ENCODE measurements around the gene B4GALT6.

B4GALT6 gene

GRCh38 chr18:31649449-31649848 lies 34.9 kb downstream of the B4GALT6 start:
- H3K9me3 ChIP-seq (ENCODE audit: control insufficient read depth, insufficient read depth, low read length) = no peaks in the 10 kb centered on the region
- H3K27ac ChIP-seq (ENCODE audit: low read depth, low read length) = no peak overlapping the region
- no peaks in the 10 kb centered on the region for H3K27me3 ChIP-seq (ENCODE audit: control insufficient read depth, low read length)
- H3K79me2 ChIP-seq (ENCODE audit: control insufficient read depth, low read length) = no peaks in the 10 kb centered on the region
- H3K4me2 ChIP-seq (ENCODE audit: low read length) = no peak overlapping the region
- no peak overlapping the region for H3K4me3 ChIP-seq (ENCODE audit: low read length)
- no peaks in the 10 kb centered on the region for H3K36me3 ChIP-seq (ENCODE audit: control insufficient read depth, low read length)
- no peaks in the 10 kb centered on the region for H4K20me1 ChIP-seq (ENCODE audit: control insufficient read depth, insufficient read depth, low read depth, low read length)
- TF ChIP-seq CTCF (IDR thresholded peaks at IDR 0.05; ENCODE audit: low read depth, low read length, poor library complexity, severe bottlenecking) (no peak), EZH2phosphoT487 (IDR thresholded peaks at IDR 0.05; ENCODE audit: borderline replicate concordance, low read length) (no peak)
- H3K9me2 ChIP-seq (replicated peaks; ENCODE audit: control insufficient read depth, low read length) = no peaks in the 10 kb centered on the region
- no peaks in the 10 kb centered on the region for H3F3A ChIP-seq (ENCODE audit: control insufficient read depth, insufficient read depth)
- peaks cover 12% of the 10 kb centered on the region for H3K4me1 ChIP-seq (ENCODE audit: control insufficient read depth, low read length)

GRCh38 chr18:31648966-31649429 lies 35.4 kb downstream of the B4GALT6 start:
- Histone ChIP-seq H3K4me1 (ENCODE audit: control insufficient read depth, low read length) (peaks cover 12% of the 10 kb centered on the region), H3K4me3 (ENCODE audit: low read length) (no peak overlapping the region), H3K9me2 (replicated peaks; ENCODE audit: control insufficient read depth, low read length) (no peaks in the 10 kb centered on the region), H3K79me2 (ENCODE audit: control insufficient read depth, low read length) (no peaks in the 10 kb centered on the region), H3K9me3 (ENCODE audit: control insufficient read depth, insufficient read depth, low read length) (no peaks in the 10 kb centered on the region), H3K27me3 (ENCODE audit: control insufficient read depth, low read length) (no peaks in the 10 kb centered on the region), H4K20me1 (ENCODE audit: control insufficient read depth, insufficient read depth, low read depth, low read length) (no peaks in the 10 kb centered on the region), H3K4me2 (ENCODE audit: low read length) (no peak overlapping the region), H3K27ac (ENCODE audit: low read depth, low read length) (no peak overlapping the region), H3F3A (ENCODE audit: control insufficient read depth, insufficient read depth) (no peaks in the 10 kb centered on the region), H3K36me3 (ENCODE audit: control insufficient read depth, low read length) (no peaks in the 10 kb centered on the region)
- TF ChIP-seq EZH2phosphoT487 (IDR thresholded peaks at IDR 0.05; ENCODE audit: borderline replicate concordance, low read length) = no peak
- no peak for TF ChIP-seq CTCF (IDR thresholded peaks at IDR 0.05; ENCODE audit: low read depth, low read length, poor library complexity, severe bottlenecking)

- Histone ChIP-seq H4K20me1 (ENCODE audit: control insufficient read depth, insufficient read depth, low read depth, low read length) (no peaks in the 10 kb centered on the region), H3K27ac (ENCODE audit: low read depth, low read length) (no peak overlapping the region), H3K4me2 (ENCODE audit: low read length) (no peak overlapping the region), H3K36me3 (ENCODE audit: control insufficient read depth, low read length) (no peaks in the 10 kb centered on the region), H3K9me3 (ENCODE audit: control insufficient read depth, insufficient read depth, low read length) (no peaks in the 10 kb centered on the region), H3K9me2 (replicated peaks; ENCODE audit: control insufficient read depth, low read length) (no peaks in the 10 kb centered on the region), H3K4me1 (ENCODE audit: control insufficient read depth, low read length) (peaks cover 9% of the 10 kb centered on the region), H3F3A (ENCODE audit: control insufficient read depth, insufficient read depth) (no peaks in the 10 kb centered on the region), H3K4me3 (ENCODE audit: low read length) (no peak overlapping the region), H3K27me3 (ENCODE audit: control insufficient read depth, low read length) (no peaks in the 10 kb centered on the region), H3K79me2 (ENCODE audit: control insufficient read depth, low read length) (no peaks in the 10 kb centered on the region)
- no peak for TF ChIP-seq CTCF (IDR thresholded peaks at IDR 0.05; ENCODE audit: low read depth, low read length, poor library complexity, severe bottlenecking)
- no peak for TF ChIP-seq EZH2phosphoT487 (IDR thresholded peaks at IDR 0.05; ENCODE audit: borderline replicate concordance, low read length)
Measured at GRCh38 chr18:31648458-31648857, 35.9 kb downstream of the B4GALT6 start.
